Stomach (tissue), 19 donors: ENCODE measurements around the gene CGGBP1. TPM values are rescaled to one million over a fixed set of nuclear protein-coding genes. Genes with fewer than 3 reads are reported as not detected.

Experiments
- DNase-seq, 2 donors: peaks; one replicate each; pipeline versions ENCODE4 v3.0.0 to v3.0.0-alpha.2; 2013 to 2019
- H3K27ac ChIP-seq, 5 donors: fragments of 200-600 bp in 4 of 5; sonication (generic) in 4 of 5; one replicate each; pipeline ENCODE4 v1.5.1; 2013 to 2019; ENCODE audit warnings: mild to moderate bottlenecking in 1 of 5, moderate library complexity in 1 of 5
- H3K27me3 ChIP-seq, 3 donors: fragments of 200-600 bp; sonication (generic); one replicate each; pipeline ENCODE4 v1.5.1; 2017 to 2019; ENCODE audit warnings: mixed run types in 1 of 3
- H3K36me3 ChIP-seq, 4 donors: fragments of 200-600 bp; sonication (generic); 1 replicate in 3 of 4; 2 replicates in 1 of 4; pipeline ENCODE4 v1.5.1; 2016 to 2019
- H3K4me1 ChIP-seq, 4 donors: fragments of 200-600 bp; sonication (generic); one replicate each; pipeline ENCODE4 v1.5.1; 2016 to 2019
- H3K4me3 ChIP-seq, 4 donors: fragments of 200-600 bp; sonication (generic) in 3 of 4; one replicate each; pipeline ENCODE4 v1.5.1; 2016 to 2019; ENCODE audit warnings: mild to moderate bottlenecking in 1 of 4
- H3K9me3 ChIP-seq, 4 donors: fragments of 200-600 bp; sonication (generic); one replicate each; pipeline ENCODE4 v1.5.1; 2016 to 2019
- CTCF ChIP-seq, 7 experiments: fragments of 450-650 bp in 4 of 7; fragments of 200-600 bp in 3 of 7; sonication (generic) in 3 of 7; IDR thresholded peaks; one replicate each; pipeline ENCODE4 v1.5.1; 2016 to 2019; ENCODE audit warnings: antibody characterized with exemption in 7 of 7, control low read depth in 2 of 7, mild to moderate bottlenecking in 1 of 7
- EP300 ChIP-seq: sonication (generic); formaldehyde crosslinking; IDR thresholded peaks from one replicate; pipeline ENCODE4 v1.6.1; 2017; ENCODE audit warnings: antibody characterized with exemption
- POLR2A ChIP-seq, 4 donors: fragments of 450-650 bp; IDR thresholded peaks; one replicate each; pipeline ENCODE4 v1.6.1; 2016; ENCODE audit warnings: antibody characterized with exemption in 4 of 4, control low read depth in 2 of 4, mild to moderate bottlenecking in 1 of 4, moderate library complexity in 1 of 4
- POLR2AphosphoS5 ChIP-seq, 3 donors: sonication (generic); formaldehyde crosslinking; IDR thresholded peaks; one replicate each; pipeline ENCODE4 v1.6.1; 2016; ENCODE audit warnings: antibody characterized with exemption in 3 of 3
- WGBS, 5 donors: extraction: QIAGEN DNeasy Blood & Tissue Kit in 3 of 5; methylation state at CpG; one replicate each; pipeline versions ENCODE4 v1.1.5 to v1.1.7; 2013 to 2018; 5-methylcytosine and 5-hydroxymethylcytosine counted together
- intact Hi-C: fragments of 100-400 bp; cut with DNase I; formaldehyde crosslinking; loops from one replicate; pipeline ENCODE4 v1.15.1; 2023; ENCODE audit warnings: low total_unique reads
- long read RNA-seq, 10 donors: transcript quantifications; one replicate each; lab custom pipeline, GENCODE V29; 2026
- polyA plus RNA-seq, 3 donors: library from polyadenylated mRNA; stranded (reverse); fragments of 200-250 nt; gene quantifications; one replicate each; pipeline ENCODE4 v1.2.3, GENCODE V29; 2013
- total RNA-seq, 5 donors: library from RNA; depleted of rRNA; stranded (reverse); fragments of >200 nt; gene quantifications; one replicate each; pipeline versions ENCODE4 v1.1.0 to v1.2.3, GENCODE V29; 2014 to 2016
- donor health status: healthy with polysubstance abuse.
- donor health status: Bipolar disorder and iron deficiency.
- donor health status: healthy.

CGGBP1 gene
- total RNA-seq, result 100 to 1,000 TPM in 1 of 5 donors, 10 to 100 TPM in 4; 27.4 to 146 (median 74.3) TPM
- 10 to 100 TPM; 27.8 to 34.5 (median 31.1) TPM for polyA plus RNA-seq
- long read RNA-seq, donor 1, full-length matches to known transcripts, result 35 of 40 reads
- long read RNA-seq, donor 1, partial matches to known transcripts, result 0 of 40 reads
- long read RNA-seq, donor 1, other reads (novel, unspliced or antisense), result 5 of 40 reads
- long read RNA-seq, donor 2, full-length matches to known transcripts, result 81 of 81 reads
- long read RNA-seq, donor 2, partial matches to known transcripts, result 0 of 81 reads
- long read RNA-seq, donor 2, other reads (novel, unspliced or antisense), result 0 of 81 reads
- long read RNA-seq, donor 3, full-length matches to known transcripts, result 27 of 27 reads
- long read RNA-seq, donor 3, partial matches to known transcripts, result 0 of 27 reads
- long read RNA-seq, donor 3, other reads (novel, unspliced or antisense), result 0 of 27 reads
- long read RNA-seq, donor 4, full-length matches to known transcripts, result 6 of 6 reads
- long read RNA-seq, donor 4, partial matches to known transcripts, result 0 of 6 reads
- long read RNA-seq, donor 4, other reads (novel, unspliced or antisense), result 0 of 6 reads
- long read RNA-seq, donor 5, full-length matches to known transcripts, result 74 of 82 reads
- long read RNA-seq, donor 5, partial matches to known transcripts, result 8 of 82 reads
- long read RNA-seq, donor 5, other reads (novel, unspliced or antisense), result 0 of 82 reads
- long read RNA-seq, donor 6, result 0 reads
- long read RNA-seq, donor 7, full-length matches to known transcripts, result 83 of 92 reads
- long read RNA-seq, donor 7, partial matches to known transcripts, result 9 of 92 reads
- long read RNA-seq, donor 7, other reads (novel, unspliced or antisense), result 0 of 92 reads
- long read RNA-seq, donor 8, full-length matches to known transcripts, result 70 of 70 reads
- long read RNA-seq, donor 8, partial matches to known transcripts, result 0 of 70 reads
- long read RNA-seq, donor 8, other reads (novel, unspliced or antisense), result 0 of 70 reads
- long read RNA-seq, donor 9, full-length matches to known transcripts, result 93 of 93 reads
- long read RNA-seq, donor 9, partial matches to known transcripts, result 0 of 93 reads
- long read RNA-seq, donor 9, other reads (novel, unspliced or antisense), result 0 of 93 reads
- long read RNA-seq, donor 10, full-length matches to known transcripts, result 33 of 33 reads
- long read RNA-seq, donor 10, partial matches to known transcripts, result 0 of 33 reads
- long read RNA-seq, donor 10, other reads (novel, unspliced or antisense), result 0 of 33 reads

- Histone ChIP-seq H3K4me3 (peak within 1 kb of the TSS; percentile 76 to 94 (median 92)), H3K4me1 (peaks cover 22 to 69% (median 42%) of the 10 kb centered on the region in 4 donors), H3K27me3 (no peaks in the 10 kb centered on the region), H3K36me3 (peaks cover 6 to 23% (median 21%) of the 10 kb centered on the region in 4 donors), H3K9me3 (no peaks in the 10 kb centered on the region), H3K27ac (peak within 1 kb of the TSS; percentile 94 to 99 (median 97))
- DNase-seq, result peak; percentile 98 to 99
- intact Hi-C loops, result no loop called here
- no peak for TF ChIP-seq EP300
- TF ChIP-seq POLR2A (IDR thresholded peaks at IDR 0.05), result peak in 1 of 4 donors; percentile 39
- TF ChIP-seq POLR2AphosphoS5 (IDR thresholded peaks at IDR 0.05), result peak; percentile 79 to 85 (median 83)
- WGBS, 5 donors, result 0 to 1% (median 0%) methylated on average over 58 to 76 of the region's 76 CpGs
These were observed at the start of gene CGGBP1, which contains the start of gene ZNF654 for GRCh38 chr3:88058581-88059379. CGGBP1 (minus strand) TSS chr3:88059005; CDS start chr3:88055976, 3,029 bp downstream. ZNF654 (plus strand) TSS chr3:88059255; CDS start chr3:88059320, 65 bp downstream.

- no peak for DNase-seq
- no peak for TF ChIP-seq CTCF (IDR thresholded peaks at IDR 0.05)
- no peak for TF ChIP-seq POLR2AphosphoS5 (IDR thresholded peaks at IDR 0.05)
- TF ChIP-seq POLR2A (IDR thresholded peaks at IDR 0.05), result no peak
- no peak for TF ChIP-seq EP300
- Histone ChIP-seq H3K4me1 (peaks cover 0 to 11% (median 6%) of the 10 kb centered on the region in 4 donors), H3K36me3 (no peaks in the 10 kb centered on the region), H3K27me3 (no peaks in the 10 kb centered on the region), H3K9me3 (no peaks in the 10 kb centered on the region), H3K27ac (no peak overlapping the region), H3K4me3 (no peak overlapping the region)
- intact Hi-C loops, result no loop called here
These were observed 46.5 kb upstream of the CGGBP1 start for GRCh38 chr3:88105325-88105724.

GRCh38 chr3:88101142-88101541 lies 42.3 kb upstream of the CGGBP1 start:
- Histone ChIP-seq H3K9me3 (no peaks in the 10 kb centered on the region), H3K4me3 (no peak overlapping the region), H3K4me1 (peaks cover 0 to 3% (median 0%) of the 10 kb centered on the region in 4 donors), H3K36me3 (peaks cover 0 to 4% (median 0%) of the 10 kb centered on the region in 4 donors), H3K27me3 (no peaks in the 10 kb centered on the region), H3K27ac (no peak overlapping the region)
- no peak for DNase-seq
- no peak for TF ChIP-seq POLR2A (IDR thresholded peaks at IDR 0.05)
- no peak for TF ChIP-seq POLR2AphosphoS5 (IDR thresholded peaks at IDR 0.05)
- TF ChIP-seq CTCF (IDR thresholded peaks at IDR 0.05), result no peak
- TF ChIP-seq EP300, result no peak
- intact Hi-C loops, result no loop called here
- WGBS, 5 donors, result 91 to 100% (median 99%) methylated on average over 1 of the region's 1 CpG

- TF ChIP-seq EP300 (no peak), CTCF (IDR thresholded peaks at IDR 0.05) (no peak), POLR2AphosphoS5 (IDR thresholded peaks at IDR 0.05) (no peak)
- Histone ChIP-seq H3K27ac (no peak overlapping the region), H3K9me3 (no peaks in the 10 kb centered on the region), H3K27me3 (no peaks in the 10 kb centered on the region), H3K36me3 (peaks cover 0 to 23% (median 13%) of the 10 kb centered on the region in 4 donors), H3K4me3 (no peak overlapping the region), H3K4me1 (no peaks in the 10 kb centered on the region)
- intact Hi-C loops, result no loop called here
- WGBS, 5 donors, result 41 to 70% (median 57%) methylated on average over 1 of the region's 1 CpG
- DNase-seq, result no peak
These were observed 34.5 kb upstream of the CGGBP1 start for GRCh38 chr3:88093266-88093665.
